NCI-H2107 (cell line): ENCODE data around the gene TTC27.

ENCODE experiments used
- DNase-seq: peaks from one replicate; lab custom pipeline; 2025; lab: John Stamatoyannopoulos, UW

TTC27 gene

DNA sequence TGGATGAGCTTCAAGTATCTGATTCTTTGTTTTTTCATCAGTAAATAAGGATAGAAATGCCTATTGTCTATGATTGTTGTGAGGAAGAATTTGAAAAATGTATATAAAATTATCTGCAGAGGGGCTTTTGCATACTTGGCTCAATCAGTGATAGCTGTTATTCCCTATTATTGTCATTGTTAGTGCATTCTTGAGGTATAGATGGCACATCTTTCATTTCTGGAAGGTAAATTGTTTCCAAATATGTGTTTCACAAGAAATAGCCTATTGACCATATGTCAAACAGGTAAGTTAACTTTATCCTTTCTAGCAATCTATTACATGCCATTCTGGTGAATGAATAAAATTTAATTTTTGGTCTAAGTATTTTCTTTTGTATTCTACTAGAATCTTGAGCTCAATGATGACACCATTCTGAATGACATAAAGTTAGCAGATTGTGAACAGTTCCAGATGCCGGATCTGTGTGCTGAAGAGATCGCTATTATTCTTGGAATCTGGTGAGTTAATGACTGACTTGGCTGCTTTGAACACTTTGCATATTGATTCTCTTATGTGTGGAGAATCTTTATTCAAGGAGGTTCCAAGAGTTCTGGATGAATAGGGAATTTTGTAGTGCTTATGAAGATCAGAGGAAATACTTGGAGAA, 44.2 kb downstream of the TTC27 start:
- no peak for DNase-seq

- no peak for DNase-seq
Measured at GRCh38 chr2:32678825-32679224, 51.0 kb downstream of the TTC27 start.

DNA sequence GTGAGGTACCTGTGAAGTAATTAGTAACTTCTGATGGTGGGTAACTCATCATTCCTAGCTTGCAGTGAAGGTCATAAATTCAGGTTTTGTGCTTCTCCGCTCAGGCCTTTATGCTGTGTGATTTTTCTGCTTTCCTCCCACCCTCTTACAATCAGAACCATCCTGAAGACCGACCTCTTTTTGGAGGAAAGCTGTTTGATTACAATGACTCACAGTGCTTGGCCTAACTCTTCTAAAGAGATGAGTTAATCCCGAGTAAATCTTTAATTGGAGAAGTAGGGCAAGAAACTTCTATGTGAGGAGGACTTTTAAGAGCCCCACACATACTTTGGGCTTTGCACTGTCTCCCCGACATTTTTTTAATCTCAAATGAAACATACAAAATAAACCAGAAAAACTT, 53.1 kb downstream of the TTC27 start:
- no peak for DNase-seq

GRCh38 chr2:32683520-32684086, 55.8 kb downstream of the TTC27 start:
- no peak for DNase-seq

DNA sequence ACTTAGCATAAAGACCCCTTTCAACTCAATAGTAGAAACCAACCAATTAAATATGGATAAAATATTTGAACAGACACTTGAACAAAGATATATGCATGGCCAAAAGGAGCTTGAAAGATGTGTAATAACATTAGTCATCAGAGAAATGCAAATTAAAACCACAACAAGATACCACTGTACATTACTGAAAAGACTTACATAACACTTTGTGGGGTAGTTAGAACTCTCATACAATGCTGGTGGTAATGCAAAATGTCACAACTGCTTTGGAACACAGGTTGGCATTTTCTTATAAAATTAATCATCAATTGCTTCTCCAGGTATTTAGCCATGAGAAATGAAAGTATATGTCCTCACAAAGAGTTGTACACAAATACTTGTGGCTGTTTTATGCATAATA, 60.7 kb downstream of the TTC27 start:
- DNase-seq: no peak

GRCh38 chr2:32691678-32692077, 63.8 kb downstream of the TTC27 start:
- DNase-seq: no peak

GRCh38 chr2:32696439-32696838, 68.6 kb downstream of the TTC27 start:
- DNase-seq: no peak

- no peak for DNase-seq
Measured at GRCh38 chr2:32697156-32697555, 69.3 kb downstream of the TTC27 start.

DNA sequence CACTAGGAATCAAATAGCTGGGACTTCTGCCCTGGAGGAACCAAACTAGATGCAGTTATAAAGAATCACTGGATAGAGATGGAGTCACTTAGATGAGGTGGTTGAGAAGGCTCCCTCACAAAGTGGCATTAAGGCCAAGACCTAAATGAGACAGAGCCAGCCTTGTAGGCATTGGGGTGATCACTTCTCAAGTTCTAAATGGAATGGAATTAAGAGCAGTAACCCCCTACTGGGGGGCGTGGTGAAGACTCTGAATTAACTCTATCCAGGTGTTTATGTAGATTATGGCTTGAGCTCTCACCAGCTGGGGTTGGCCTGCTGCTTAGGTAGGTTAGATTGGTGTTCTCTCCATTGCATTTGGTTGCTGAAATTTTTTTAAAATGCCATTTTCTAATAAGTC, 71.3 kb downstream of the TTC27 start:
- DNase-seq: no peak

GRCh38 chr2:32701806-32702205, 74.0 kb downstream of the TTC27 start:
- no peak for DNase-seq

- no peak for DNase-seq
Measured at GRCh38 chr2:32702303-32703064, 74.6 kb downstream of the TTC27 start.

- DNase-seq: no peak
Measured at GRCh38 chr2:32706815-32707579, 79.1 kb downstream of the TTC27 start.

GRCh38 chr2:32711219-32711618, 83.4 kb downstream of the TTC27 start:
- DNase-seq: no peak

DNA sequence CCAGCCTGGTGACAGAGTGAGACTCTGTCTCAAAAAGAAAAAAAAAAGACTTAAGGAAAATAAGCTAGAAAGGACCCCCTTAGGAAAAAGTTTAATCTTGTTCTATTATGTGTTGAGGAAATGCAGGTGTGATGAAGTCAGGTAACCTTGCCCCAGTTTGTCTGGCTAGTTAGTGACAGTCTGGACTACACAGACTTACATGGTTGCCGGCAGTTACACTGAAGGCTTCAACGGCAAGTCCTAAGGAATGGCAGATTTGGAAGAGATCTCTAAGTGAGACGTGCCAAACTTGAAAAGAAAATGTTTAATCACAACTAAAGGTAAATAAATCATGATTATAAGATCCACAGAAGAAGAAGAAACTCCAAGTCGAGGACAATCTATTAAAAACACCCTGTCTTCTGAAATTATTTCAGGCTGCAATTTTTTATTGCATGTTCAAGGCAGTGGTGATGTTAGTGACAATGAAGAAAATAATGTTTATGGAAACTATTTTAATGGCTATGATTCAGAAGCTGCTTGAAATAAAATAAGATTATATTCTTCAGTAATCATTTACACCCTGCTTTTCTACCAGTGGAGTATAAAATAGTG, 84.2 kb downstream of the TTC27 start:
- DNase-seq: no peak

- no peak for DNase-seq
Measured at GRCh38 chr2:32712870-32713269, 85.0 kb downstream of the TTC27 start.

DNA sequence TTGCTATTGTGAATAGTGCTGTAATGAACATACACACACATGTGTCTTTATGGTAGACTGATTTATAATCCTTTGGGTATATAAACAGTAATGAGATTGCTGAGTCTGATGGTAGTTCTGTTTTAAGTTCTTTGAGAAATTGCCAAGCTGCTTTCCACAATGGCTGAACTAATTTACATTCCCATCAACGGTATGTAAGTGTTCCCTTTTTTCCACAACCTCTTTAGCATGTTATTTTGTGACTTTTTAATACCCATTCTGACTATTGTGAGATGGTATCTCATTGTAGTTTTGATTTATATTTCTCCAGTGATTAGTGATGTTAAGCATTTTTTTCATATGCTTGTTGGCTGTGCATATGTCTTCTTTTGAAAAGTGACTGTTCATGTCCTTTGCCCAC, 86.7 kb downstream of the TTC27 start:
- no peak for DNase-seq

DNA sequence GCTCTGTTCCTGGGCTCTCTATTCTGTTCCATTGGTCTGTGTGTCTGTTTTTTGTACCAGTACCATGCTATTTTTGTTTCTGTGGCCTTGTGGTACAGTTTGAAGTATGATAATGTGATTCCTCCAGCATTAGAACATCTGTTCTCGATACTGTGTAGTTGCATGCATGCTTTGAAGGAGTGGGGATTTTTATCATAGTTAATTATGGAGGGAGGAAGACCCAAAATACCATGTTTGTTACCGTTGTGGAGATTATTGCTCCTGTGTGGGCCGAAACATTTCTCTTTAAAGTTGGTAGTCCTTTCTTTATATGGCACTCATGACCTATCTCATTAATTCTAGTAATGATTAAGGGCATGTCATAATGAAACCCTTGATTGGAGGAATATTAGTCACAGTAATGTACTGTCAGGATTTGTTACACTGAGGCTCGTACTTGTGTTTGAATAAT, 87.6 kb downstream of the TTC27 start:
- no peak for DNase-seq

GRCh38 chr2:32715981-32716380, 88.1 kb downstream of the TTC27 start:
- no peak for DNase-seq

GRCh38 chr2:32716598-32716997, 88.7 kb downstream of the TTC27 start:
- DNase-seq: no peak

GRCh38 chr2:32718752-32719151, 90.9 kb downstream of the TTC27 start:
- no peak for DNase-seq

GRCh38 chr2:32719430-32719829, 91.6 kb downstream of the TTC27 start:
- DNase-seq: no peak
